Measurements from ENCODE around the gene SMARCC1.

- TF ChIP-seq, protein P1, sequence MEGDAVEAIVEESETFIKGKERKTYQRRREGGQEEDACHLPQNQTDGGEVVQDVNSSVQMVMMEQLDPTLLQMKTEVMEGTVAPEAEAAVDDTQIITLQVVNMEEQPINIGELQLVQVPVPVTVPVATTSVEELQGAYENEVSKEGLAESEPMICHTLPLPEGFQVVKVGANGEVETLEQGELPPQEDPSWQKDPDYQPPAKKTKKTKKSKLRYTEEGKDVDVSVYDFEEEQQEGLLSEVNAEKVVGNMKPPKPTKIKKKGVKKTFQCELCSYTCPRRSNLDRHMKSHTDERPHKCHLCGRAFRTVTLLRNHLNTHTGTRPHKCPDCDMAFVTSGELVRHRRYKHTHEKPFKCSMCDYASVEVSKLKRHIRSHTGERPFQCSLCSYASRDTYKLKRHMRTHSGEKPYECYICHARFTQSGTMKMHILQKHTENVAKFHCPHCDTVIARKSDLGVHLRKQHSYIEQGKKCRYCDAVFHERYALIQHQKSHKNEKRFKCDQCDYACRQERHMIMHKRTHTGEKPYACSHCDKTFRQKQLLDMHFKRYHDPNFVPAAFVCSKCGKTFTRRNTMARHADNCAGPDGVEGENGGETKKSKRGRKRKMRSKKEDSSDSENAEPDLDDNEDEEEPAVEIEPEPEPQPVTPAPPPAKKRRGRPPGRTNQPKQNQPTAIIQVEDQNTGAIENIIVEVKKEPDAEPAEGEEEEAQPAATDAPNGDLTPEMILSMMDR (IDR thresholded peaks at IDR 0.05), result no peak
- TF ChIP-seq ZFX (IDR thresholded peaks at IDR 0.05; ENCODE audit: borderline replicate concordance), result no peak
Observed at GRCh38 chr3:47705391-47705790, 76.3 kb downstream of the SMARCC1 start.
